ENCODE measurements around the gene USP54.

DNA sequence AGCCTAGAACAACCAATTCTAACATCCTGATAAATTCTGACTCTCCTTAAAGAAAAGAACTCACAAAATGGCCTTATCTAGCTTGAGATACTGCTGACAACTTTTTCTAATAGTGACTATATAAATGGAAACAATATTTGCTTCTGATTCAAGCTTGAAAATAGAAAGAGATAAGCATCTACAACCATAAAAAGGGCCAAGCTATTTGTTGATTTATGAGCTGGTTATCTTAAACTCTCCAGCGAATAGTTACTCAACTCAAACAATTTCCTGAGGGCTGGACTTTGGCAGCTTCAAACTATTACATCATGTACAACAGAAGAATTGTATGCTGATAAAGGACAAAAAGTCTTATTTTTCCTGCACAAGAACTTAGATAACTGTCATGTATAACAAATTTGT lies 4.6 kb downstream of the USP54 start:
- TF ChIP-seq, protein P1, sequence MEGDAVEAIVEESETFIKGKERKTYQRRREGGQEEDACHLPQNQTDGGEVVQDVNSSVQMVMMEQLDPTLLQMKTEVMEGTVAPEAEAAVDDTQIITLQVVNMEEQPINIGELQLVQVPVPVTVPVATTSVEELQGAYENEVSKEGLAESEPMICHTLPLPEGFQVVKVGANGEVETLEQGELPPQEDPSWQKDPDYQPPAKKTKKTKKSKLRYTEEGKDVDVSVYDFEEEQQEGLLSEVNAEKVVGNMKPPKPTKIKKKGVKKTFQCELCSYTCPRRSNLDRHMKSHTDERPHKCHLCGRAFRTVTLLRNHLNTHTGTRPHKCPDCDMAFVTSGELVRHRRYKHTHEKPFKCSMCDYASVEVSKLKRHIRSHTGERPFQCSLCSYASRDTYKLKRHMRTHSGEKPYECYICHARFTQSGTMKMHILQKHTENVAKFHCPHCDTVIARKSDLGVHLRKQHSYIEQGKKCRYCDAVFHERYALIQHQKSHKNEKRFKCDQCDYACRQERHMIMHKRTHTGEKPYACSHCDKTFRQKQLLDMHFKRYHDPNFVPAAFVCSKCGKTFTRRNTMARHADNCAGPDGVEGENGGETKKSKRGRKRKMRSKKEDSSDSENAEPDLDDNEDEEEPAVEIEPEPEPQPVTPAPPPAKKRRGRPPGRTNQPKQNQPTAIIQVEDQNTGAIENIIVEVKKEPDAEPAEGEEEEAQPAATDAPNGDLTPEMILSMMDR (conservative IDR thresholded peaks at IDR 0.05 in 1 of 2, IDR thresholded peaks at IDR 0.05 in 1 of 2; ENCODE audit: low read depth in 1 of 2, low read length in 2 of 2): no peak
- TF ChIP-seq EZH2 (IDR thresholded peaks at IDR 0.05; ENCODE audit: low read length, missing control alignments): no peak
